Astrocyte (in vitro differentiated cells and primary cell): Measurements from ENCODE around the gene RADX. TPM values are rescaled to one million over a fixed set of nuclear protein-coding genes. Genes with fewer than 3 reads are reported as not detected.

Experiments used
- DNase-seq: peaks from one replicate; pipeline ENCODE4 v3.0.0-alpha.2; 2010; ENCODE audit warnings: low read depth
- FAIRE-seq: peaks from 2 replicates; lab custom pipeline; 2011; peaks lifted over from hg19 to GRCh38; lab: Jason Lieb, UNC
- H2AFZ ChIP-seq: 2 replicates; pipeline ENCODE4 v1.6.0; 2012; ENCODE audit warnings: low read depth, low read length, inconsistent platforms
- H3K27ac ChIP-seq: 2 replicates; pipeline ENCODE4 v1.5.1; 2011; ENCODE audit warnings: low read depth, low read length, inconsistent platforms
- H3K27me3 ChIP-seq: 2 replicates; pipeline ENCODE4 v1.6.0; 2011; ENCODE audit warnings: low read length, inconsistent platforms; ENCODE audit not compliant: insufficient read depth
- H3K36me3 ChIP-seq: 2 replicates; pipeline ENCODE4 v1.5.1; 2011; ENCODE audit warnings: low read length, inconsistent platforms; ENCODE audit not compliant: insufficient read depth
- H3K4me1 ChIP-seq: 2 replicates; pipeline ENCODE4 v1.5.1; 2011; ENCODE audit warnings: low read length, inconsistent platforms; ENCODE audit not compliant: insufficient read depth
- H3K4me2 ChIP-seq: 2 replicates; pipeline ENCODE4 v1.6.0; 2012; ENCODE audit warnings: low read length, inconsistent platforms
- H3K4me3 ChIP-seq: 2 replicates; pipeline ENCODE4 v1.5.1; 2011; ENCODE audit warnings: low read depth, mild to moderate bottlenecking, low read length, inconsistent platforms; ENCODE audit not compliant: insufficient read depth
- H3K79me2 ChIP-seq: 2 replicates; pipeline ENCODE4 v1.6.0; 2012; ENCODE audit warnings: mild to moderate bottlenecking, low read length, inconsistent platforms; ENCODE audit not compliant: insufficient read depth
- H3K9ac ChIP-seq: 2 replicates; pipeline ENCODE4 v1.6.0; 2012; ENCODE audit warnings: mild to moderate bottlenecking, low read length, inconsistent platforms
- H3K9me3 ChIP-seq: 2 replicates; pipeline ENCODE4 v1.5.1; 2012; ENCODE audit warnings: low read depth, mild to moderate bottlenecking, low read length, inconsistent platforms; ENCODE audit not compliant: insufficient read depth
- H4K20me1 ChIP-seq: 2 replicates; pipeline ENCODE4 v1.6.0; 2012; ENCODE audit warnings: low read length, inconsistent platforms; ENCODE audit not compliant: insufficient read depth
- H3K27ac Mint-ChIP-seq: one replicate; pipeline ENCODE4 v1.8.0; 2021; ENCODE audit warnings: mild to moderate bottlenecking, mixed read lengths; ENCODE audit not compliant: unreplicated experiment
- H3K27me3 Mint-ChIP-seq: one replicate; pipeline ENCODE4 v1.8.0; 2021; ENCODE audit warnings: low read depth, mixed read lengths; ENCODE audit not compliant: unreplicated experiment
- H3K36me3 Mint-ChIP-seq: one replicate; pipeline ENCODE4 v1.8.0; 2021; ENCODE audit warnings: low read depth, mixed read lengths; ENCODE audit not compliant: unreplicated experiment
- H3K4me1 Mint-ChIP-seq: one replicate; pipeline ENCODE4 v1.8.0; 2021; ENCODE audit warnings: low read depth, mixed read lengths; ENCODE audit not compliant: unreplicated experiment
- H3K4me3 Mint-ChIP-seq: one replicate; pipeline ENCODE4 v1.8.0; 2021; ENCODE audit warnings: mild to moderate bottlenecking, moderate library complexity, mixed read lengths; ENCODE audit not compliant: unreplicated experiment
- H3K9me3 Mint-ChIP-seq: one replicate; pipeline ENCODE4 v1.8.0; 2021; ENCODE audit warnings: mild to moderate bottlenecking, mixed read lengths; ENCODE audit not compliant: unreplicated experiment
- CTCF ChIP-seq: IDR thresholded peaks from 2 replicates; pipeline ENCODE4 v1.5.1; 2011; ENCODE audit warnings: low read depth, mild to moderate bottlenecking, inconsistent platforms, low read length, moderate library complexity; ENCODE audit not compliant: insufficient read depth
- EZH2 ChIP-seq: IDR thresholded peaks from 2 replicates; pipeline ENCODE4 v1.6.1; 2012; ENCODE audit warnings: mild to moderate bottlenecking, low read length, inconsistent platforms; ENCODE audit not compliant: insufficient read depth
- total RNA-seq: library from RNA; stranded (reverse); gene quantifications from 2 replicates; pipeline ENCODE4 v1.2.1, GENCODE V29; 2021

Gene RADX
- total RNA-seq, 1 donor from 2014 or later: 3.0 TPM

- no peak for FAIRE-seq
- no peak for TF ChIP-seq CTCF
- TF ChIP-seq EZH2: no peak
- H2AFZ ChIP-seq: no peak overlapping the region
Measured at GRCh38 chrX:106621836-106622235, 10.1 kb downstream of the RADX start.

GRCh38 chrX:106626789-106627188 is 15.0 kb downstream of the RADX start:
- Mint-ChIP-seq H3K4me3 (no peak overlapping the region), H3K36me3 (no peaks in the 10 kb centered on the region), H3K4me1 (no peaks in the 10 kb centered on the region), H3K9me3 (no peaks in the 10 kb centered on the region), H3K27me3 (no peaks in the 10 kb centered on the region), H3K27ac (no peak overlapping the region)
- no peak overlapping the region for H3K9ac ChIP-seq
- no peaks in the 10 kb centered on the region for H3K79me2 ChIP-seq
- H3K4me3 ChIP-seq: no peak overlapping the region
- no peak overlapping the region for H3K27ac ChIP-seq
- no peak for DNase-seq
- H3K4me1 ChIP-seq: no peaks in the 10 kb centered on the region
- H3K4me2 ChIP-seq: no peak overlapping the region
- no peak overlapping the region for H2AFZ ChIP-seq
- FAIRE-seq: no peak
- H3K9me3 ChIP-seq: no peaks in the 10 kb centered on the region
- H4K20me1 ChIP-seq: no peaks in the 10 kb centered on the region
- no peaks in the 10 kb centered on the region for H3K27me3 ChIP-seq
- H3K36me3 ChIP-seq: no peaks in the 10 kb centered on the region
- TF ChIP-seq EZH2 (no peak), CTCF (no peak)

More at GRCh38 chrX:106621836-106622235, 10.1 kb downstream of the RADX start:
- Mint-ChIP-seq H3K27ac (no peak overlapping the region), H3K4me3 (no peak overlapping the region), H3K36me3 (no peaks in the 10 kb centered on the region), H3K27me3 (no peaks in the 10 kb centered on the region), H3K9me3 (no peaks in the 10 kb centered on the region), H3K4me1 (no peaks in the 10 kb centered on the region)
- Histone ChIP-seq H3K4me2 (no peak overlapping the region), H3K9me3 (no peaks in the 10 kb centered on the region), H3K9ac (no peak overlapping the region), H3K27me3 (no peaks in the 10 kb centered on the region), H4K20me1 (no peaks in the 10 kb centered on the region), H3K79me2 (no peaks in the 10 kb centered on the region), H3K4me1 (no peaks in the 10 kb centered on the region), H3K36me3 (no peaks in the 10 kb centered on the region), H3K4me3 (no peak overlapping the region), H3K27ac (no peak overlapping the region)
- DNase-seq: no peak

- no peak overlapping the region for H3K9ac ChIP-seq
- H3K27ac ChIP-seq: no peak overlapping the region
- H3K36me3 ChIP-seq: no peaks in the 10 kb centered on the region
- Mint-ChIP-seq H3K4me1 (no peaks in the 10 kb centered on the region), H3K4me3 (no peak overlapping the region), H3K27me3 (no peaks in the 10 kb centered on the region), H3K36me3 (no peaks in the 10 kb centered on the region), H3K27ac (no peak overlapping the region), H3K9me3 (no peaks in the 10 kb centered on the region)
- no peaks in the 10 kb centered on the region for H3K79me2 ChIP-seq
- no peak overlapping the region for H3K4me3 ChIP-seq
- TF ChIP-seq CTCF (no peak), EZH2 (no peak)
- no peak overlapping the region for H2AFZ ChIP-seq
- FAIRE-seq (peak; percentile 5), DNase-seq (no peak)
- no peak overlapping the region for H3K4me2 ChIP-seq
- H3K4me1 ChIP-seq: no peaks in the 10 kb centered on the region
- H3K9me3 ChIP-seq: no peaks in the 10 kb centered on the region
- H3K27me3 ChIP-seq: no peaks in the 10 kb centered on the region
- H4K20me1 ChIP-seq: no peaks in the 10 kb centered on the region
Measured at GRCh38 chrX:106631615-106632014, 19.8 kb downstream of the RADX start.
